HuH-7.5 (cell line): ENCODE measurements around the gene JPT2.
"Not testable (repeated sequence)": the region's sequence is repeated elsewhere in the genome, so short reads cannot be mapped to it uniquely, and the experiment has no call there.

Source experiments
- DNase-seq: peaks from one replicate; pipeline ENCODE4 v3.0.0; 2011; ENCODE audit warnings: low spot score

The JPT2 gene

GRCh38 chr16:1674751-1675664 lies 3.1 kb upstream of the JPT2 start:
- no peak for DNase-seq

- DNase-seq, result no peak
Measured at GRCh38 chr16:1676661-1677060, 1.4 kb upstream of the JPT2 start.

- no peak for DNase-seq
Measured at GRCh38 chr16:1677339-1677738, 740 bp upstream of the JPT2 start.

- DNase-seq, result peak; percentile 31
Measured at GRCh38 chr16:1678500-1679098, 520 bp downstream of the JPT2 start.

GRCh38 chr16:1680361-1680760 lies 2.3 kb downstream of the JPT2 start:
- DNase-seq, result no peak

- DNase-seq, result no peak
Measured at GRCh38 chr16:1681032-1681431, 3.0 kb downstream of the JPT2 start.

GRCh38 chr16:1687427-1688316 lies 9.6 kb downstream of the JPT2 start:
- no peak for DNase-seq

GRCh38 chr16:1688807-1689560 lies 10.9 kb downstream of the JPT2 start:
- DNase-seq, result peak; percentile 78

- no peak for DNase-seq
Measured at GRCh38 chr16:1689853-1690252, 11.8 kb downstream of the JPT2 start.

- DNase-seq, result no peak
Measured at GRCh38 chr16:1690810-1691209, 12.7 kb downstream of the JPT2 start.

- DNase-seq, result no peak
Measured at GRCh38 chr16:1691276-1691675, 13.2 kb downstream of the JPT2 start.

- no peak for DNase-seq
Measured at GRCh38 chr16:1691956-1692355, 13.9 kb downstream of the JPT2 start.

- DNase-seq, result no peak
Measured at GRCh38 chr16:1696863-1697262, 18.8 kb downstream of the JPT2 start.

GRCh38 chr16:1698680-1699079 lies 20.6 kb downstream of the JPT2 start:
- no peak for DNase-seq

- DNase-seq, result no peak
Measured at GRCh38 chr16:1700246-1700645, 22.2 kb downstream of the JPT2 start.

- no peak for DNase-seq
Measured at GRCh38 chr16:1701216-1701878, 23.3 kb downstream of the JPT2 start.

GRCh38 chr16:1705324-1705687 lies 27.2 kb downstream of the JPT2 start:
- DNase-seq, result not testable (repeated sequence)

- peak; percentile 91 for DNase-seq
Measured at GRCh38 chr16:1705688-1706385, 27.8 kb downstream of the JPT2 start, which contains the start of gene MAPK8IP3. TSS of gene MAPK8IP3 (plus strand) at chr16:1706195. CDS start at chr16:1706340, 145 bp downstream.

- peak; percentile 52 for DNase-seq
Measured at GRCh38 chr16:1706386-1707192, 28.5 kb downstream of the JPT2 start.
